Stimulated activated CD8-positive, alpha-beta memory T cell treated with anti-CD3 and anti-CD28 coated beads, Interleukin-15, amount 100 ng/mL, for 1 hour (primary cell): ENCODE data around the gene BRME1.
A peak's percentile ranks its signal among the peaks of the same experiment; 100 is the strongest.

Source experiments
- DNase-seq: peaks from one replicate; pipeline ENCODE4 v3.0.0-alpha.2; 2020; ENCODE audit warnings: low read depth

Gene BRME1

DNA sequence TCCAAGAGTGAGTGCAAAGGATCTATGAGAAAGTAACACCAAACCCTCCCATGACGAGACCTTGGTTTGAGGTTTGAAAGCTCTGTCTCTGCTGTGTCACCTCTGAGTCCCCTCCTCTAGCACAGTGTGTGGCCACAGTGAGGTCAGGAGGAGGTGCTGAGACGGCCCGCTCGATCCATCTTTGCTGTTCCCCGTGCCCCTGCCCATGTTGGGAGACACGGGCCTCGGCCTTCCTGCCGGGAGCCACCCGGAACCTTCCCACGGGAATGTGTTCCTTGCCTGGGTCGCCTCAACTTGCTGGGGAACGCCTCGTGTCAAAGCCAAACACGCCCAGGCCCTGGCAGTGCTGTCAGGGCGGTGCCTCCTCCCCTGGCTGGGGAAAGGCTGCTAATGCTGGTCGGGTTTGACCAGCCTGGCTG is 18.9 kb downstream of the BRME1 start:
- no peak for DNase-seq

DNA sequence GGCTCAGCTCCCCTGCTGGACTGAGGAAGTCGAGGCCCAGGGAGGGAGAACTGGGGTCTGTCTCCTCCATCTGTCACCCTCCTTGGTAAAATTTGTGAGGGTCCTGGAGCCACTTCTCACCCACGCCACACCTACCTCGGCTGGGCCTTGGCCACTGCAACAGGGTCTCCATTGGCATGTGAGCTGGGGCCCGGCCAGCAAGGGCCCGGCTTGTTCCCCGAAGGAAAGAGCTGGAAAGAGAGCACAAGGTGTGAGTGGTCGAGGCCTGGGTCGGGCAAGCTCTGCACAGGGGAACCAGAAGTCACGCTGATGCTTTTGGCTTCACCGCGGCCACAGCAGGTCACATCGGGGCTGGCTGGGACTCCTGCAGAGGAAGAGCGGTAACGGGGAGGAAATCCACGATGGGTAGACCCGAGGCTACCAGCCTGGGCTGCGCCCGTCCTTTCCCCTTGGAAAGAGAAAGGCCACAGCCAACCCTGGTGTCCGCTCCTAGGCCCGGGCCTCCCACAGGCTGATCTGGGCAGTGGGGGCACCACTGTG is 20.0 kb downstream of the BRME1 start:
- DNase-seq: no peak

DNA sequence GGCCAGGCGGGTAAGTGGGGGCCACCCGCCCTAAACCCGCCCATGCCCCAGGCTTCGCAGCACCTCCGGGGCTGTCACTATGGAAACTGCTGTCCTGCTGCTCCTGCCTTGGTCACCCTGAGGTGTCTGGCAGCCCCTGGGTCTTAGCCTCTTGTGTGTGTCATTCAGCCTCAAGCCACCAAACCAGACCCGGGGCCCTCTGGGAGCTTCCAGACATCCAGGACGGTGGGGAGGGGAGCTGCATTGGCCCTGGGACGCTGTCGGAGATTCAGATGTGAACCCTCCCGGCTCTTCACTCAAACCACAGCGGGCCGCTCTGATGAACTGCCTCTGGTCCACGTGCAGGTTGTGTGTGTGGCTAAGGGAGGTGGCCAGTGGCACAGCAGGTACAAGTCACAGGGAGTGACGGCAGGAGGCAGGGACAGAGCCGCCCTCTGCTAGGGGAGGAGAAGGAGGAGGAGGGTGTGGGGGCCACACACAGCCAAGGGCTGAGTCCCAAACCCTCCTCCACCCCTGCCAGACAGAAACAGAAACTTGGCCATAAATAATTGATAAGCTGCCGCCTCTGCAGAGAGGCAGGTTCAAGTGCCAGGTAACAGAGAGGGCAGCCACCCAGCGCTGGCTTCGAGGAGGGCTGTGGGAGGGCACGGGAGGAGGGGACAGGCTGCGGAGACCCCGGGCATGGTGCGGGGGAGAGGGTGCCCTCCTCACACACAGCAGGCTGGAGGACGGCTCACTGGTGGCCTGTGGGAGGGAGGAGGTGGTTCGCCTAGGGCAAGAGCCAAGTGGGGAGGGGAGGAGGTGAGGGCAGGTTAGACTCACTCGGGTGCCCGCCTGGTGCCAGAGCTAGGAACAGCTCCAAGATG is 21.0 kb downstream of the BRME1 start:
- DNase-seq: no peak

DNA sequence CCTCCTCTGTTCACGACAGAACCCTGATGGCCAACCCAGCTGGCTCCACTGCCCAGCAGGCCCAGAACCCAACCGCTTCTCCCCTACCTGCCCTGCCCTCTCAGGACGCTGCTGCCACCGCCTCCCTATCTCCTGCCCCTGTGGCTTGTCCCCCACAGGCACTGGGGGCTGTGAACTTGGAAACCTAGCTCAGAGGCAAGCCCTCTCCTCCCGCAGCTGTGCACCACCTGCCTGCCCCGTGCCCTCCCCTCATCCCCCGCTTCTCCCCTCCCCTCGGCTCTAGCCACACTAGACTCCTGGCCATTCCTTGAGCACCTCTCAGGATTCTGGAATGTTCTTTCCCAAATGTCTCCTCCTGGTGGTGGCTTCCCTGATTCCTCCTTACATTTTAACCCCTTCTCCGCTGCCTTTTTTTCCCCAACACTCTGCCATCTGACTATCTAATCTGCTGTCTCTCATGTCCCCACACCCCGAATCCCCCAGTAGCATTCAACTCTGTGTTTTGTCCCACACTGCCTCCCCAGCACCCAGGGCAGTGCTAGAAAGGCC is 22.3 kb downstream of the BRME1 start:
- no peak for DNase-seq

DNA sequence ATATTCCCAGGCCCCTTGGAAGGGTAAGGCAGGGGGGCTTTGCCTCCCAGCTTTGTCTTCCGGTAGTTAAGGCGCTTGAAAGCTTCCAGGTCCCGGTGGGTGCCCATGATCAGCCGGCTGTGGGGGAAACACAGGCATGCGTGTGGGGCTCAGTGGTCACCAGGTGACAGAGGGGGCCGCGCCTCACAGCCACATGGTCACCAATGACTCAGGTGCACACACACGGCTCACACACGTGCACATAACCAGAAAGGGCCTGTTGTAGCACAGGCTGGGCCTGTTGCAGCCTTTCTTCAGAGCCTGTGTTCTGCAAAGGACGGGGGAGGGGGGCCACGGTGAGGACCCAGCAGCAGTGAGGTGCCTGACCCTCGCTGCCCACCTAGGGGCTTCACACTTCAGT is 23.1 kb downstream of the BRME1 start:
- DNase-seq: no peak

DNA sequence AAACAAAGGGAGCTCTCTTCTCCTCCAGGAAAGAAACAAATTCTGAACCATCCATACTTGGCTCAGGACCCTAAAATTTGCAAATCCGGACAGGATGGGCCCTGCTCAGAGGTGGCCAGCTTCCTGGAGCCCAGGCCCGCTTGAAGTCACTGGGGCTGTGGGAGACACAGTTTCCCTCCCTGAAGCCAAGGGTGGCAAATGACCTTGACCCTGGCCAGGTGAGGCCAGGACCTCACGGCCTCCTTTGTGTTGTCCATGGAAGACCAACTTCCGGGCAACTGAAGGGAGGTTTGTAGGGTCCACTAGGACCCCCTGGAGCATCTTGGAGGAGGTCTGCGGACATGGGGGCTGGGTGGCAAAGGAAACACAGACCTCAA is 23.5 kb downstream of the BRME1 start:
- no peak for DNase-seq

DNA sequence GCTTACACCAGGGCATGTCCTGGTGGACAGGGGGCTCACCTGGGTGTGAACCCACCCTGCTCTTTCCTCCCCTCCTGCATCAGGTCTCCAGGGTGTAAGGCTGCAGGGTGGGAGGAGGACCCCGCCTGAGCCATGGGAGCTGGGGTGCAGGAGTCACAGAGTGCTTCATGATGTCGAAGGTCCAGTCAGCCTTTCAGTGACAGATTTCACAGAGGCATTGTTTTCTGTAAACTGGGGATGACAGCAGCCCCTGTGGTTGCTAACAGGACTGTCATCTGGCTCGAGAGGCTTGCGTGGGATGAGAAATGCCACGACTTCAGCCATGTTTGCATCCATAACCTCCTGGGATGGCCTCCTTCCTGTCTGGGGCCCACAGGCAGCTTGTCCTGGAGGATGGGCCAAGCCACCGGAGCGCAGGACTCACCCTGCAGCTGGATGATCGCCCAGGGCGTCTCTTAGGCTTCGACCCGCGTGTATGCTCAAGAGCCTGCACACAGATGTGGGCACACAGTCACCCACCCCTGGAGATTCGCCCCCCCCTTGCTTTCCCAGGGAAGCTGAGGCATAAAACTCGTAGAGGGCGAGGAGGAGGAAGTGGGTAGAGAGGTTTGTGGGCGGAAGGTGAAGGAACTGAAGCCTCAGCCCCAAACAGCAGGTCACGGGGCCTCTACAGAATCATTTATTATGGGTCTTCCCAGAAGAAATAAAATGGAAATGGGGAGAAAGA is 24.1 kb downstream of the BRME1 start:
- no peak for DNase-seq

DNA sequence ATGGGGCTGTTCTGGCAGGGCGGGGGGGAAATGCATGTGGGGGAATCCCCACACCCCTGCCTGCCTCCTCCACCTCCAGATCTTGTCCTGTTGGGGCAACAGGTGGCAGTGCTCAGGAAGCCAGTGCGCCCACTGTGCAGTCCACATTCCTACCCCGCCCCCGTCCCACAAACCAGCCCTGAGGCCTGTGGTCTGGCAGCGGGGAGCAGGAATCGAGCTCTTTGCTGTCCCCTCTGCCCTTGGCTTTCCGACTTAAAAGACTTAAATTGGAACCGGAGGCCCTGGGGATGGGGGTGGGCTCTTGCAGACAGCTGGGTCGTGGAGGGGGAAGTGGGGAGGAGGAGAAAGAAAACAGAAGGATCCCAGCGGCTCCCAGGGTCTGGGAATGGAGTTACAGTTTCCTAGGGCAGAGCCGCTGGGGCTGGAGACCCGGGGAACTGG is 24.6 kb downstream of the BRME1 start:
- no peak for DNase-seq

DNA sequence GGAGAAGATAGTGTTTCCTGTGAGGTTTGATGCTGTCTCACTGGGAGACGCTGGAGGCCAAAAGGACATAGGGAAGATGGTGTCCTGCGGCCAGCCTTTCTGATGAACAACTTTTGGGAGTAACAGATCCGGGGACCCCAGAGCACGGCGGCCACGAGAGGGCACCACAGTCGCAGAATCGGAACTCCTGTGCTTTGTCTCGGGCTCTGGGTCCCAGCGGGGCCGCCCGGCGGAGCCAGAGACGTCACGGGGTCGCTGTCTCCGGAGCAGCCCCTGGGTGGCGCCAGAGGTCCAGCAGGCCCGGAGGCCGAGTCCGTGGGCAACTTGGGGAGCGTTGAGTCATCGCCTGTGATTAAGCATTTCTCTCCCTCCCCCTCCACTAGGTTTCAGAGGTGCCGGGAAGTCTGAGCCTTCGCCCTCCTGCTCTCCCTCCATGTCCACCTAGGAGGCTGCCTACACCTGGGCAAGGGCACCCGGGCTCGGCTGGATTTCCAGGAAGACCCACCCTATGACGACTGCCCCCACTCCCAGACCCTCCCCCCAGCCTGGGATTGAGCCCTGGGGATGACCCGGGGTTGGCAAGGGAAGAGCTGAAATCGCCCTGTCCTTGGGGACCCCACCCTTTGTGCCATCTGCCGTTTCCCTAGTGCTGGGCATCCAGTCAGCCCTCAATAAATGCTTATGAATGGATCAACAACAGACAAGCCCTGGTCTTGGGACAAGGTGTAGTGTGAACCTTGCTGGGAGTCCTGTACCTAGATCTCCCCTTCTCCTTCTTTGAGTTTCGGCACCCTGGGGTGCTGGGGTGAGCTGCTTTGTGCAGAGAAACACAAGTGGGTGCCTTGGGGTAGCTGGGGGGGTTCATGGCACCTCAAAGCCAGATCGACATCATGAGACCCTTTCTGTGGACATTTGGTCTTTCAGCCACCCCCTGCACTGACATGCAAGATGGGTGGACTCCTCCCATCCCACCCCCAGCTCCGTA is 25.6 kb downstream of the BRME1 start:
- DNase-seq: peak; percentile 99

DNA sequence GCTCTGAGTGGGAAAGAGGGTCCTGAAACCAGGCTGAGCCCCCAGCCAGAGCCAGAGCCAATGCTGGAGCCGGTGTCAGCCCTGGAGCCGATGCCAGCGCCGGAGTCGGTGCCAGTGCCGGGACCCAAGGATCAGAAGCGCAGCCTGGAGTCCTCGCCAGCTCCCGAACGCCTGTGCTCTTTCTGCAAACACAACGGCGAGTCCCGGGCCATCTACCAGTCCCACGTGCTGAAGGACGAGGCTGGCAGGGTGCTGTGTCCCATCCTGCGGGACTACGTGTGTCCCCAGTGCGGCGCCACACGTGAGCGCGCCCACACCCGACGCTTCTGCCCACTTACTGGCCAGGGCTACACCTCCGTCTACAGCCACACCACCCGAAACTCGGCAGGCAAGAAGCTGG is 28.6 kb downstream of the BRME1 start:
- no peak for DNase-seq

DNA sequence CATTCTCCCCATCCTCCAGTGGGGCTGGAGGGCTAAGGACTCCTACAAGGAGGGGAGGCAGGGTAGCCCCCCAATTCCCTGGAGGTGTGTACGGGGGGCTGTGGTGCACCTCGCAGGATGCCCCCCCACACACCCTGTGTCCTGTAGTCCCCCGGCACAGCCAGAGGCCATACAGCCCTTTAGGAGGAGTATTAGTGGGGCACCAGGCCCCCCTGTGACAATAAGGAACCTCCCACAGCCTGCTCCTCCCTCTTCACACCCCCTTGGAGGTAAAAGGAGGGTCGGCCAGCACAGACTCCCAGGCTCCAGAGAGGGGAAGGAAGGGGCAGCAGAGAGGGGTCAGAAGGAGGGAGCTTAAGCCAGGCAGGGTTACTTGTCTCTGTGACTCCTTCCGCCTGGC is 29.1 kb downstream of the BRME1 start, which contains the start of gene NANOS3:
TSS of gene NANOS3 (plus strand) at position 301 of the 400 bp plus-strand sequence. CDS start 115 bp downstream, outside the sequence.
- DNase-seq: no peak

DNA sequence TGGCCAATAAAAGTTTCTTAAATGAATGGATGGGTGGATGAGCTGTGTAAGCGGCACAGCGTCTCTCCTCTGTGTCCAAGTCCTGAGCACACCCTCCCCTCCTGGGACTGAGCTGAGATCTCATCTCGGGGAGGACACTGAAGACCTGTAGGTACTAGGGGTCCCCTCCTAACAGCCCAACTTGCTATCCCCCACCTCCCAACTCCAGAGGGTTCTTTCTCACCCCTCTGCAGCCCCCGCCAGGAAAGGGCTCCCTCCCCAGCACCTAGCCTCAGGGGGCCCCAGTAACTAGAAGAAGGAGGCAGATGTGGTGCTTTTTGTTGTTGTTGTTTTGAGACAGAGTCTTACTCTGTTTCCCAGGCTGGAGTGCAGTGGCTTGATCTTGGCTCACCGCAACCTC is 30.1 kb downstream of the BRME1 start:
- DNase-seq: no peak

DNA sequence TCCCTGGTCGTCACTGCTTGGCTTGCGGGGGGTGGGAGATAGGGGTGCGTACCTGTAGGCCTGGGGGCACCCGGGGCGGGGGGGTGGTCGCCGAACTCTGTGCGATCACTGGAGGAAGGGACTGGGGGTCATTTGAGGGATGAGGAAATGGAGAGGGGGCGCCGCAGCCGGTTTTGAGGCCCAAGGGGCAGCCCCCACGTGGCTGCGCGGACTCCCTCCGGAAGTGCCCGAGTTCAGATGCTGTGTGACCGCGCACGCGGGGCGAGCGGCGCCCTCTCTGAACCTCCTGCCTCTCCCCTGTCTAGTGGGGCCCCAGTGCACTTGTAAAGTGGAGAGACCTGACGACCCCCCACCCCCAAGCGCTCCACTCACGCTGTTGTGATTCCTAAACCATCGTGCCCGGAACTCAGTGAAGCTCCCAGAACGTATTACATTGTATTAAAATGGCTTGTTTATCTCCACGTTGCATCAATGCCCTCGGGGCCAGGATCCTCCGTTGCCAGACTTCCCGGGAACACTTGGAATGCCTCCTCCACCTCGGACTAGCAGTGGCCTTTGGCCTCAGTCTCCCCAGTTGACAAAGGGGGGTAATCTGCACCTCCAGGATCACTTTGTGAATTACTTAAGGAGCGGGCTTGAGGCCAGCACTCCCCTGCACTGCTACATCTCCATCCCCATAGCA is 31.9 kb downstream of the BRME1 start:
- no peak for DNase-seq

DNA sequence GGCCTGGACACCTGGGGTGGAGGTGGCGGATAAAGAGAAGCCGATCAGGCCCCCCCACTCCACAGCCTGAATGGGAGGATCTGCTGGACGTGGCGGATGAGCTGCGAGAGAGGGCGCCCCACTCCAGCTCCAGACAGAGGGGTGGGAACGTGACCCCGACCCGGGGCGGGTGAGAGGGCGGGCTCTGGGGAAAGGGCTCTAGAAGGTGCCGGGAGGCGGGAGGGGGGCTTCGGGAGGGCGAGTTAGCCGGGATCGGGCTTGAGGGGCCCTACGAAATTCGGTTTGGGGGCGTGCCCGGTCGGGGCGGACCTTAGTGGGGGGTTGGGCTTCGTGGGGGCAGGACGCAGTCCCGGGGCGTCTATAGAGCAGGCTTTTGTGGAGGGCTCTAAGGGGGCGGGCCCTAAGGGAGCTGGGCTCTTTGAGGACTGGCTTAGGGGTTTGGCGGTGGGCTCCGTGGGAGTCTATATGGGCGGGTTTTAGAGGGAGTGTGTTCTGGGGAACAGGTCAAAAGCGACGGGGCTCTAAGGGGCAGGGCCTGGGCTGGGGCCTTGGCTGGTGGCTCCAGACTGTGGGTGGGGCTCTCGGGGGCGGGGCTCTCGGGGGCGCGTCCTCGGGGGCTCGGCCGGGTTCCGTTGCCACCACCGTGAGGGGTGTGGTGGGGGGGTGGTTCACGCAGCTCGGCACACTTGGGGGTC is 33.1 kb downstream of the BRME1 start:
- no peak for DNase-seq

DNA sequence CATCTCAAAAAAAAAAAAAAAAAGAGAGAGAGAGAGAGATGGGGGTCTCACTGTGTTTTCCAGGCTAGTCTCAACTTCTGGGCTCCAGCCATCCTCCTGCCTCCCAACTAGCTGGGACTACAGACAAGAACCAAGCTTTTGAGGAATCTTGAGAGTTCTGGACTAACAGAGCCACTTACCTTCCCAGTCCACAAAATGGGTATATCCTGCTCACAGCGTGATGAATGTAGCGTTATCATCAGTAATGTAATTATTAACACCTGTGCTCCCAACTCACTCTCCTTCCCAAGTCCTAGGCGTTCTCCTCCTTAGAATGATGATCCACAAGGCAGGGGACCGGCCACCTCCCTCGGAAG is 33.6 kb downstream of the BRME1 start:
- no peak for DNase-seq

DNA sequence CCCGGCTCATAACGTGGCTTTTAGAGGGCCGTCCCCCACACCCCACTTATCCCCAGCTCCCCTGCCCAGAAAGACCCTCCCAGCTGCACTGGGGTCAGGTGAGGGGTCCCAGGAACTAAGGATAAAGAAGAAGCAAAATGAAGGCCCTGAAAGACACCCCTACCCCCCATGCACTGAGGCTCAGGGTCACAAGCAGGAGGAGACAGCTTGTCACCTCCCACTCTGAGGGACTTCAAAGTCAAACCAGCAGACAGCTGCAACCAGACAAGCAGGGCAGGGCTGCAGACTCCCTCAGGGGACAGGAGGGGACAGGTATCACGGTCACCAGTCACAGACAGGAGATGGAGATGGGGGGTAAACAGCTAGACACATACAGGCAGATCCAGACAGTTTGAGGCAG is 35.0 kb downstream of the BRME1 start:
- DNase-seq: no peak

DNA sequence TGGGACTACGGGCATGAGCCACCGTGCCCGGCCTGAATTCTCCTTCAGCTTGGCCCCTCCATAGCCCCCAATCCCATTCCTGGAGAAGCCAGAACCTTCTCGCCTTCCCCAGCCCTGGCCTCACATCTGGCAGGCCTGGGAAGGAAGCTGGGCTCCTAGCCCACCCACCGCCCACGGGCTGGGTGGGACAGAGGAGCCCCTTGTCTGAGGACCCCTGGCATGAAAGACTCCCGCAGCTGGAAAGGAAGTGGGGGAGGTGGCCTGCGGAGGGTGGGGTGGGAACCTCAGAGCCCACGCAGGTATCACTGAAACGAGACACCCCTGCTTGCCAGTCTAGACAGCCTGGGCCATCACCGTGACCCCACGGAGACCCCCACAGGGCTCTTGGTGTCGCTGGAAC is 36.6 kb downstream of the BRME1 start:
- DNase-seq: no peak

DNA sequence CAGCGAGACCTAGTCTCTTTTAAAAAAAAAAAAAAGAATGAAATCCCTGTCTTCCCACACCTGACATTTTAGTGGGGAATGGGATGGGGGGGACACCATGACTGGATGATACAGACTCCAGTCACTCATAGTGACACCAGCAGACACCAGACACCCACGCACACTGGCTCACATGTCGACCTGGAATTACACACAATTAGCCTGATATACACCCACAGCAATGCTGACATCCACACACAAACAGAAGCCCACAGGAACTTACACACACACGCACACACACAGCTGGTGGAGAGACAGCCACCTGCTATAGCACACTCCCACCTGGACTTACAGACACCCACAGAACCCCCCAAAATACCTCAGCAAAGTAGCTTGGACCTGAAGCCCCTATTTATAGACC is 37.3 kb downstream of the BRME1 start:
- DNase-seq: no peak

DNA sequence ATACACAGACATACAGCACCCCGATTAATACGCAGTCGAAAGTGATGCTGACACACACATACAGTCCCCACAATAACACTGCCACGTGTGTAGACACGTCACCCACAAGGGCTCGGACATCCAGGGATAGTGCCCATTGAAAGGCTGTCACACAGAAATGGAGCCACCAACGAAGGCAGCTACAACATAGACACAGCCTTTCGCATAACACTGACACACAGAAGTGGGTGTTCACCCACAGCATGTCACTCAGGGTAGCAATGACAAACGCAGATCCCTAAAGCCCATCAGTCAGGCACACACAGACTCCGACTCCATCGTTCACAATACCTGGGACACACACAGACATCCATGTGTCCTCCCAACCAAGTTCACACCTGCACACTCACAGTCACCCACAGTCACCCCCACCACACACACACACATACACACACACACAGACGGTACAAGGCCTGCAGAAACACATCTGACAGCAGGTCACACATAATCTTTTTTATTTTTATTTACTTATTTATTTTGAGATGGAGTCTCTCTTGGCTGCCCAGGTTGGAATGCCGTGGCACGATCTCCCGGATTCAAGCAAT is 39.4 kb downstream of the BRME1 start:
- no peak for DNase-seq
